ENCODE measurements around the gene ZFP64.

DNA sequence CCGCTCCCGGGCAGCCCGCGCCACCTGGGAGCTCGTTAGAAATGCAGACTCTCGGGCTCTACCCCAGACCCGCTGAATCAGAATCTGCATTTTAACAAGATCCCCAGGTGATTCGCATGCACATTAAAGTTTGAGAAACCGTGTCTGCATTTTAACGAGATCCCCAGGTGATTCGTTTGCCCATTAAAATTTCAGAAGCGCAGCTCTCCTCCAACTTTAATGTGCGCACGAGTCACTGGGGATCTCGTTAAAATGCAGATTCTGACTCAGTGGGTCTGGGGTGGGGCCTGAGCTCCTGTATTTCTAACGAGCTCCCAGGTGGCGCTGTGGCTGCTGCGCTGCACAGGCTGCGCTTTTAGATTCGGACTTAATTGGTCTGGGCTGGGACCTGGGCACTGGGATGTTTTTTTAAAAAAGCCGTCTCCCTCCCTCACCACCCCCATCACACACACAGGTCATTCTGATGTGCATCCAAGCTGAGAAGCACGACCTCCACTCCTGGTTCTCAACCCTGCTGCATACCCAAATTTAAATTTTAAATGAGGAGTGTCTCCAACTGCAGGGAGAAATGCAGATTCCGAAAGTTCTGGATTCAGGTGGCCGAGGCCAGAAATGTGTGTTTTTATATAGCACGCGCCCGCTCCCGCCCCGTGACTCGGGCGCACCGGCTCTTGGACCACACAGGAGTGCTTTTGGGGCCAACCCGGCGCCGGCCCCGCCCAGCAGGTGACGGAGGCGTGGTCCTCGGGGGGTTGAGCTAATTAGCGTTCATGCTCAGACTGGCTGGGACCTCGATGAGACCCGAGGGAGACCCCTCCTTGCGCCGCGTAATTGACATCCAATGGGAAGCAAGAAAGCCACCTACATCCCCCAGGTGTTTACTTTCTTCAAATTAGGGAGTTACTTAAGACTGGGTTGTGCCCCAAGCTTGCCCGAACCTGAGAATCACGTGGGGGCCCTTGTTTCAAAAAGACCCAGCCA lies 85.8 kb downstream of the ZFP64 start:
- TF ChIP-seq, protein P1, sequence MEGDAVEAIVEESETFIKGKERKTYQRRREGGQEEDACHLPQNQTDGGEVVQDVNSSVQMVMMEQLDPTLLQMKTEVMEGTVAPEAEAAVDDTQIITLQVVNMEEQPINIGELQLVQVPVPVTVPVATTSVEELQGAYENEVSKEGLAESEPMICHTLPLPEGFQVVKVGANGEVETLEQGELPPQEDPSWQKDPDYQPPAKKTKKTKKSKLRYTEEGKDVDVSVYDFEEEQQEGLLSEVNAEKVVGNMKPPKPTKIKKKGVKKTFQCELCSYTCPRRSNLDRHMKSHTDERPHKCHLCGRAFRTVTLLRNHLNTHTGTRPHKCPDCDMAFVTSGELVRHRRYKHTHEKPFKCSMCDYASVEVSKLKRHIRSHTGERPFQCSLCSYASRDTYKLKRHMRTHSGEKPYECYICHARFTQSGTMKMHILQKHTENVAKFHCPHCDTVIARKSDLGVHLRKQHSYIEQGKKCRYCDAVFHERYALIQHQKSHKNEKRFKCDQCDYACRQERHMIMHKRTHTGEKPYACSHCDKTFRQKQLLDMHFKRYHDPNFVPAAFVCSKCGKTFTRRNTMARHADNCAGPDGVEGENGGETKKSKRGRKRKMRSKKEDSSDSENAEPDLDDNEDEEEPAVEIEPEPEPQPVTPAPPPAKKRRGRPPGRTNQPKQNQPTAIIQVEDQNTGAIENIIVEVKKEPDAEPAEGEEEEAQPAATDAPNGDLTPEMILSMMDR (IDR thresholded peaks at IDR 0.05): no peak
- TF ChIP-seq POLR2AphosphoS5 (IDR thresholded peaks at IDR 0.05) (no peak), POLR2A (IDR thresholded peaks at IDR 0.05) (no peak)

Measured in upper lobe of left lung (tissue), 4 donors.